Keratinocyte (primary cell): ENCODE measurements around the gene SCN1B. TPM values are rescaled to one million over a fixed set of nuclear protein-coding genes. Genes with fewer than 3 reads are reported as not detected.

Experiments
- DNase-seq: peaks from one replicate; pipeline ENCODE4 v3.0.0-alpha.2; 2011; ENCODE audit warnings: low read depth, missing footprints, low spot score
- FAIRE-seq: peaks from 2 replicates; lab custom pipeline; 2011; peaks lifted over from hg19 to GRCh38; lab: Jason Lieb, UNC
- H2AFZ ChIP-seq: 2 replicates; pipeline ENCODE4 v1.6.0; 2012; ENCODE audit warnings: low read length, control low read depth, inconsistent platforms; ENCODE audit not compliant: control insufficient read depth
- H3K27ac ChIP-seq: 2 replicates; pipeline ENCODE4 v1.5.1; 2011; ENCODE audit warnings: low read length; ENCODE audit not compliant: control insufficient read depth, insufficient read depth
- H3K27me3 ChIP-seq: 3 replicates; pipeline ENCODE4 v1.6.0; 2011; ENCODE audit warnings: low read length; ENCODE audit not compliant: control insufficient read depth, insufficient read depth; ENCODE audit errors: extremely low read depth
- H3K36me3 ChIP-seq, 2 experiments: 2 replicates in 1 of 2; 3 replicates in 1 of 2; pipeline ENCODE4 v1.5.1; 2011; ENCODE audit warnings: low read length in 2 of 2, mild to moderate bottlenecking in 1 of 2; ENCODE audit not compliant: control insufficient read depth in 2 of 2, insufficient read depth in 2 of 2; ENCODE audit errors: extremely low read depth in 1 of 2
- H3K4me1 ChIP-seq: 3 replicates; pipeline ENCODE4 v1.5.1; 2011; ENCODE audit warnings: low read length; ENCODE audit not compliant: control insufficient read depth, insufficient read depth; ENCODE audit errors: extremely low read depth
- H3K4me2 ChIP-seq: 3 replicates; pipeline ENCODE4 v1.6.0; 2011; ENCODE audit warnings: low read depth, low read length; ENCODE audit not compliant: control insufficient read depth, insufficient read depth; ENCODE audit errors: extremely low read depth
- H3K4me3 ChIP-seq, 3 experiments: fragments of 200-600 bp in 1 of 3; sonication (generic) in 1 of 3; 2 replicates in 2 of 3; 3 replicates in 1 of 3; pipeline ENCODE4 v1.5.1; 2011 to 2016; ENCODE audit warnings: low read length in 3 of 3, mild to moderate bottlenecking in 3 of 3, control low read depth in 2 of 3, inconsistent platforms in 1 of 3, low read depth in 1 of 3, mixed read lengths in 1 of 3, mixed run types in 1 of 3, moderate library complexity in 1 of 3; ENCODE audit not compliant: control insufficient read depth in 2 of 3, insufficient read depth in 2 of 3; ENCODE audit errors: extremely low read depth in 1 of 3
- H3K79me2 ChIP-seq: 2 replicates; pipeline ENCODE4 v1.6.0; 2012; ENCODE audit warnings: low read length; ENCODE audit not compliant: control insufficient read depth, insufficient read depth
- H3K9ac ChIP-seq: 3 replicates; pipeline ENCODE4 v1.6.0; 2011; ENCODE audit warnings: low read length; ENCODE audit not compliant: control insufficient read depth, insufficient read depth; ENCODE audit errors: extremely low read depth
- H3K9me1 ChIP-seq: 3 replicates; pipeline ENCODE4 v1.6.0; 2011; ENCODE audit warnings: low read length; ENCODE audit not compliant: control insufficient read depth, insufficient read depth; ENCODE audit errors: extremely low read depth
- H3K9me3 ChIP-seq: 2 replicates; pipeline ENCODE4 v1.5.1; 2012; ENCODE audit warnings: low read depth, low read length; ENCODE audit not compliant: control insufficient read depth
- H4K20me1 ChIP-seq: 3 replicates; pipeline ENCODE4 v1.6.0; 2011; ENCODE audit warnings: low read length; ENCODE audit not compliant: control insufficient read depth, insufficient read depth; ENCODE audit errors: extremely low read depth
- CTCF ChIP-seq, 3 experiments: IDR thresholded peaks in 1 of 3; conservative IDR thresholded peaks in 1 of 3; optimal IDR thresholded peaks in 1 of 3; 2 replicates in 2 of 3; 3 replicates in 1 of 3; pipeline versions ENCODE3 to v1.5.1; 2011; ENCODE audit warnings: low read length in 3 of 3, mild to moderate bottlenecking in 3 of 3, moderate library complexity in 2 of 3, control low read depth in 1 of 3, inconsistent platforms in 1 of 3; ENCODE audit not compliant: insufficient read depth in 2 of 3; ENCODE audit errors: extremely low read depth in 1 of 3
- EZH2 ChIP-seq: IDR thresholded peaks from one replicate; pipeline ENCODE4 v1.6.1; 2012; ENCODE audit warnings: inconsistent platforms, mild to moderate bottlenecking, low read length, moderate library complexity
- dilution Hi-C: fragments of 300-500 bp; cut with MboI; formaldehyde crosslinking; loops from one replicate; pipeline ENCODE4 v1.7.0; 2020; ENCODE audit warnings: low sequenced_read_pairs; ENCODE audit not compliant: extremely low pct_ligation_motif_present
- polyA plus RNA-seq, 5 experiments: library from polyadenylated mRNA; depleted of rRNA in 3 of 5; stranded (reverse) in 3 of 5; stranded (forward) in 1 of 5; unstranded in 1 of 5; fragments of >200 nt; gene quantifications; 1 replicate in 1 of 5; 2 replicates in 3 of 5; 3 replicates in 1 of 5; pipeline versions ENCODE4 v1.2.1 to v1.2.3, GENCODE V29; 2011 to 2012; ENCODE audit warnings: missing spikeins in 2 of 5, low read depth in 1 of 5, low replicate concordance in 1 of 5

Gene SCN1B
- polyA plus RNA-seq, 1 donor (not counting 4 experiments of a cell fraction or from before 2014, with no cell fraction given) = 0.30 TPM

DNA sequence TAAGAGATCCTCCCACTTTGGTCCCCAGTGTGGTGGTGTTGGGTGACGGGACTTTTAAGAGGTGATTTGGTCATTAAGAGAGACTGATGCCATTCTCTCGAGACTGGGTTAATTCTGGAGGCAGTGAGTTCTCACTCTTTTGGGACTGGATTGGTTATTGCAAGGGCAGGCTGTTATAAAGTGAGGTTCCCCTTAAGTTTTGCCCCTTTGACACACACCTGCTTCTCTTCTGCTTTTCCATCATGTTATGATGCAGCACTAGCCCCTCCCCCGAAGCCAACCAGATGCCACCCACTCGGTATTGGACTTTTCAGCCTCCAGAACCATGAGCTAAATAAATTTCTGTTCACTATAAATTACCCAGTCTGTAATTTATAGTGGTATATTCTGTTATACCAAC, 46.5 kb upstream of the SCN1B start:
- no peaks in the 10 kb centered on the region for H3K79me2 ChIP-seq
- TF ChIP-seq EZH2 (no peak), CTCF (optimal IDR thresholded peaks at IDR 0.05 in 1 of 3, IDR thresholded peaks at IDR 0.05 in 1 of 3, conservative IDR thresholded peaks at IDR 0.05 in 1 of 3; ENCODE audit: extremely low read depth in 1 of 3, insufficient read depth in 2 of 3, low read length in 3 of 3) (no peak)
- H3K27me3 ChIP-seq = no peaks in the 10 kb centered on the region
- no peaks in the 10 kb centered on the region for H3K4me1 ChIP-seq
- H4K20me1 ChIP-seq = no peaks in the 10 kb centered on the region
- FAIRE-seq (no peak), DNase-seq (no peak)
- H3K4me2 ChIP-seq = no peak overlapping the region
- no peak overlapping the region for H3K9ac ChIP-seq
- no peak overlapping the region for H3K27ac ChIP-seq
- no peaks in the 10 kb centered on the region for H3K36me3 ChIP-seq
- no peak overlapping the region for H3K4me3 ChIP-seq
- H3K9me3 ChIP-seq = no peaks in the 10 kb centered on the region
- H3K9me1 ChIP-seq = no peaks in the 10 kb centered on the region
- no peak overlapping the region for H2AFZ ChIP-seq
- dilution Hi-C loops = no loop called here

GRCh38 chr19:34984287-34984686, 46.0 kb upstream of the SCN1B start:
- Histone ChIP-seq H3K27me3 (no peaks in the 10 kb centered on the region), H3K27ac (no peak overlapping the region), H3K79me2 (no peaks in the 10 kb centered on the region), H3K9me3 (no peaks in the 10 kb centered on the region), H3K4me2 (no peak overlapping the region), H3K4me1 (no peaks in the 10 kb centered on the region), H3K4me3 (no peak overlapping the region), H2AFZ (no peak overlapping the region), H4K20me1 (no peaks in the 10 kb centered on the region), H3K36me3 (no peaks in the 10 kb centered on the region), H3K9ac (no peak overlapping the region), H3K9me1 (no peaks in the 10 kb centered on the region)
- DNase-seq (no peak), FAIRE-seq (no peak)
- TF ChIP-seq EZH2 (no peak), CTCF (optimal IDR thresholded peaks at IDR 0.05 in 1 of 3, IDR thresholded peaks at IDR 0.05 in 1 of 3, conservative IDR thresholded peaks at IDR 0.05 in 1 of 3; ENCODE audit: extremely low read depth in 1 of 3, insufficient read depth in 2 of 3, low read length in 3 of 3) (no peak)
- dilution Hi-C loops = no loop called here
